Muscle layer of duodenum (tissue), 2 donors: ENCODE measurements around the gene ANXA9.

Experiments used
- H3K27ac ChIP-seq: one replicate; pipeline ENCODE4 v1.7.0; 2013; ENCODE audit warnings: mild to moderate bottlenecking, low read length
- H3K27me3 ChIP-seq: one replicate; pipeline ENCODE4 v1.7.0; 2013; ENCODE audit warnings: low read depth, mild to moderate bottlenecking, control low read depth, low read length
- H3K36me3 ChIP-seq, 2 donors: one replicate each; pipeline ENCODE4 v1.7.0; 2013; ENCODE audit warnings: low read length in 2 of 2, control low read depth in 1 of 2, mild to moderate bottlenecking in 1 of 2; ENCODE audit not compliant: insufficient read depth in 2 of 2, control insufficient read depth in 1 of 2
- H3K4me1 ChIP-seq, 2 donors: one replicate each; pipeline ENCODE4 v1.7.0; 2013; ENCODE audit warnings: low read length in 2 of 2, mild to moderate bottlenecking in 2 of 2, control low read depth in 1 of 2, moderate library complexity in 1 of 2; ENCODE audit not compliant: insufficient read depth in 2 of 2, control insufficient read depth in 1 of 2
- H3K4me3 ChIP-seq, 2 donors: one replicate each; pipeline ENCODE4 v1.7.0; 2013; ENCODE audit warnings: low read length in 2 of 2, low read depth in 1 of 2, mild to moderate bottlenecking in 1 of 2
- H3K9me3 ChIP-seq, 2 donors: one replicate each; pipeline ENCODE4 v1.7.0; 2013; ENCODE audit warnings: low read length in 2 of 2, control low read depth in 1 of 2, mild to moderate bottlenecking in 1 of 2; ENCODE audit not compliant: control insufficient read depth in 1 of 2
- donor health status: healthy.

The ANXA9 gene

GRCh38 chr1:151008244-151009205 lies 26.4 kb downstream of the ANXA9 start, which contains the start of gene PRUNE1:
Gene PRUNE1, plus strand, starts transcription at chr1:151008449. Its CDS starts 184 bp downstream, at chr1:151008633.
- no peaks in the 10 kb centered on the region for H3K27me3 ChIP-seq
- peaks cover 24 to 51% of the 10 kb centered on the region in 2 donors for H3K4me1 ChIP-seq
- peak within 1 kb of the TSS; percentile 95 for H3K27ac ChIP-seq
- peaks cover 0 to 7% of the 10 kb centered on the region in 2 donors for H3K36me3 ChIP-seq
- no peaks in the 10 kb centered on the region for H3K9me3 ChIP-seq
- peak within 1 kb of the TSS; percentile 78 to 88 for H3K4me3 ChIP-seq

DNA sequence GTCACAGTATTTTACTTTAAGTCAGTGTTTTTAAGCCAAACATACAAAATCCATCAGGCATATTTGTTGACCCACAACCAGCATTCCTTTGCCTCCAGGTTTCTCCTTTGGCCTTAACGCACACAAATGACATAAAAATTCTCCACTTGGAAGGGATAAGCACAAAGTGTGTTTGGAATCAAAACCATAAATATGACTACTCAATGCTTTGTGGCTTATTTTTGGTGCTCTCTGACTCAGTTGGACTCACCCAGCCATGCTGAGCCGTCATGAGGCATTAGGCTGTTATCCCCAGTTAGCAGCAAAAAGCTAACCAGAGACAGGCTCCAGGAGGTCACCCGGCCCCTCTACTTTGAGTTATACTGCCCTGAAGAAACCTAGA lies 27.1 kb downstream of the ANXA9 start:
- H3K27me3 ChIP-seq = no peaks in the 10 kb centered on the region
- peak overlapping the region; percentile 95 for H3K27ac ChIP-seq
- H3K4me3 ChIP-seq = peak overlapping the region; percentile 78 to 88
- H3K9me3 ChIP-seq = no peaks in the 10 kb centered on the region
- H3K4me1 ChIP-seq = peaks cover 27 to 48% of the 10 kb centered on the region in 2 donors
- peaks cover 0 to 7% of the 10 kb centered on the region in 2 donors for H3K36me3 ChIP-seq

GRCh38 chr1:151009674-151010345 lies 27.7 kb downstream of the ANXA9 start:
- H3K4me3 ChIP-seq = peak overlapping the region in 1 of 2 donors; percentile 78

DNA sequence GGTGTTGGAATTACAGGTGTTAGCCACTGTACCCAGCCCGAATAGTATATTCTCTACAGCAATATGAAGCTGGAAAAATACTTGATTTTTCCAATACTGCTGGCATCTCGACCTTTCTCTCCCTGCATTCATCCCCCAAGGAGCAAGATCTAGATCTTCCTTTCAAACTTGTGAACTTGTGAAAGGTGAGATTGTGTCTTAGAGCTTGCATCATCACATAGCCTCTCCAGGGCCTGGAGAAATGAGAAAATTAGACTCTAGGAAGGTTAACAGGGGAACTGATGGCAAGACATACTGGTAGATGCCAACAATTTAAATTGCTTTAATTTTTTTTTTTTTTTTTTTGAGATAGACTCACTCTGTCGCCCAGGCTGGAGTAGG lies 28.2 kb downstream of the ANXA9 start:
- no peaks in the 10 kb centered on the region for H3K9me3 ChIP-seq
- no peak overlapping the region for H3K27ac ChIP-seq
- peaks cover 27 to 39% of the 10 kb centered on the region in 2 donors for H3K4me1 ChIP-seq
- peaks cover 0 to 7% of the 10 kb centered on the region in 2 donors for H3K36me3 ChIP-seq
- H3K27me3 ChIP-seq = no peaks in the 10 kb centered on the region
- H3K4me3 ChIP-seq = no peak overlapping the region

More at GRCh38 chr1:151009674-151010345, 27.7 kb downstream of the ANXA9 start:
- Histone ChIP-seq H3K9me3 (no peaks in the 10 kb centered on the region), H3K4me1 (peaks cover 27 to 45% of the 10 kb centered on the region in 2 donors), H3K27ac (peak overlapping the region; percentile 95), H3K36me3 (peaks cover 0 to 7% of the 10 kb centered on the region in 2 donors), H3K27me3 (no peaks in the 10 kb centered on the region)

DNA sequence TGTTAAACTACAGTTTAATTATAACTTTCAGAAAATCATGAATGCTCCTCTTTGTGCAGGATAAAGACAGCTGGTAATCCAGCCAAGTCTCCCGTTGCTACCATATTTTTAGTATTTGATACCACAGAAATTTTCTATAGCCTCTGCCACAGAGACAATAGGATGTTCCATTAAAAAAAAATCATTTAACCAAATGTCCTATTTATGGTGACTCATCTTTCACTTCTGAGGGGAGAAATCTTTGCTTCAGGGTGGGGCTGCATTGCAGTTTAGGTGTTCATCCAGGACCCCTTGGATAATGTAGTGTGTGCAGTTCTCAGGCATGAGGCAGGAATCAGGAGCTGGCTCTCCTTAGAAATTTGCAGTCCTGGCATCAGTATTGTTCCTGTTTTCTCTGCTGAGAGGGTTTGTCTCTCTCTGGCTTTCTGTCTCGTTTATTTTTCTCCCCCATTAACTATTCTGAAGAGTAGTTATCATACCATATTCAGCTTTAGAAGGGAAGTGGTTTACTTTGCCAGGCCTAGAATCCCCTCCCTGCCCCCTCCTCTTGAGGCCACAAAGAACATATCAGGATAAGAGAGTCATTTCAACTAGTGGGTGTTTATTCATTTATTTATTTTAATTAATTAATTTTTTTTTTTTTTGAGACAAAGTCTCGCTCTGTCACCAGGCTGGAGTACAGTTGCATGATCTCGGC lies 29.2 kb downstream of the ANXA9 start:
- no peak overlapping the region for H3K4me3 ChIP-seq
- peaks cover 24 to 38% of the 10 kb centered on the region in 2 donors for H3K4me1 ChIP-seq
- peak overlapping the region; percentile 39 for H3K27ac ChIP-seq
- H3K9me3 ChIP-seq = no peaks in the 10 kb centered on the region
- H3K36me3 ChIP-seq = peaks cover 0 to 7% of the 10 kb centered on the region in 2 donors
- H3K27me3 ChIP-seq = no peaks in the 10 kb centered on the region

- H3K27ac ChIP-seq = peak overlapping the region; percentile 28
- H3K36me3 ChIP-seq = peaks cover 2 to 10% of the 10 kb centered on the region in 2 donors
- peaks cover 17 to 25% of the 10 kb centered on the region in 2 donors for H3K4me1 ChIP-seq
- no peaks in the 10 kb centered on the region for H3K9me3 ChIP-seq
- no peak overlapping the region for H3K4me3 ChIP-seq
- H3K27me3 ChIP-seq = no peaks in the 10 kb centered on the region
These were observed 30.8 kb downstream of the ANXA9 start for GRCh38 chr1:151012684-151013471.

- Histone ChIP-seq H3K9me3 (no peaks in the 10 kb centered on the region), H3K27me3 (no peaks in the 10 kb centered on the region), H3K27ac (peak overlapping the region; percentile 28), H3K4me3 (no peak overlapping the region), H3K36me3 (peaks cover 7 to 13% of the 10 kb centered on the region in 2 donors), H3K4me1 (peaks cover 15 to 25% of the 10 kb centered on the region in 2 donors)
These were observed 31.4 kb downstream of the ANXA9 start for GRCh38 chr1:151013518-151013917.

DNA sequence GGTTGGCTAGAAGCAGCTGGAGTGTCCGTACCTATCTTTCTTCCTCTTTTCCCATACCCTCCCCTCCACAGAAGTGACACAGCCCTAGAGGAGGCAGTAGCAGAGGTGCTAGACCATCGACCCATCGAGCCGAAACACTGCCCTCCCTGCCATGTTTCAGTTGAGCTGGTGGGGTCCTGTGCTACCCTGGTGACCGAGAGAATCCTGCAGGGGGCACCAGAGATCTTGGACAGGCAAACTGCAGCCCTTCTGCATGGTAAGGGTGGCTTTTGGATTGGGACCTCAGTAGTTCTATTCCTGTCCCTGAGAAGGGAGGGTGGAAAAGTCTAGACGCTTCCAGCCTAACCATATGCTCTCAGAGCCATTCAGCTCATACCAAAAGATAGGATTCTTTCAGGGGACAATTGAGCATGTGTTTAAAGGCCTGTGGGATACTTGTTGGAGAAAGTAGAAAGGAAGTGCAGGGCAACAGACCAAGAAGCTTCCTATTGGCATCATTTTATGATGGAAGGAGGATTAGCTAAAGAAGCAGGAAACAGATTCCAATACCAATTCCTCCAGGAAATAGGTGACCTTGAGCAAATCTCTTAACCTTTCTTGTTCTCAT lies 42.6 kb downstream of the ANXA9 start:
- no peaks in the 10 kb centered on the region for H3K27me3 ChIP-seq
- H3K27ac ChIP-seq = no peak overlapping the region
- peaks cover 0 to 7% of the 10 kb centered on the region in 2 donors for H3K4me1 ChIP-seq
- H3K4me3 ChIP-seq = no peak overlapping the region
- H3K36me3 ChIP-seq = peaks cover 11 to 35% of the 10 kb centered on the region in 2 donors
- H3K9me3 ChIP-seq = no peaks in the 10 kb centered on the region

- H3K4me3 ChIP-seq = no peak overlapping the region
- peaks cover 20 to 53% of the 10 kb centered on the region in 2 donors for H3K36me3 ChIP-seq
- H3K4me1 ChIP-seq = peaks cover 0 to 7% of the 10 kb centered on the region in 2 donors
- no peaks in the 10 kb centered on the region for H3K9me3 ChIP-seq
- no peaks in the 10 kb centered on the region for H3K27me3 ChIP-seq
- H3K27ac ChIP-seq = no peak overlapping the region
These were observed 44.4 kb downstream of the ANXA9 start for GRCh38 chr1:151026460-151026859.

GRCh38 chr1:151032164-151032563 lies 50.1 kb downstream of the ANXA9 start:
- Histone ChIP-seq H3K9me3 (no peaks in the 10 kb centered on the region), H3K4me1 (no peaks in the 10 kb centered on the region), H3K4me3 (no peak overlapping the region), H3K36me3 (peaks cover 34 to 49% of the 10 kb centered on the region in 2 donors), H3K27ac (no peak overlapping the region), H3K27me3 (no peaks in the 10 kb centered on the region)
